HG03103 (cell line): ENCODE measurements around the gene ENO4.

Experiments used
- ATAC-seq: cut with Tn5 transposase; IDR thresholded peaks from one replicate; pipeline ENCODE4 v1.9.1; 2021; ENCODE audit warnings: low read depth; ENCODE audit not compliant: unreplicated experiment

Gene ENO4

GRCh38 chr10:116866066-116866465 lies 16.8 kb downstream of the ENO4 start:
- no peak for ATAC-seq

- ATAC-seq, result no peak
Measured at GRCh38 chr10:116866987-116867595, 17.8 kb downstream of the ENO4 start.

GRCh38 chr10:116868198-116868676 lies 18.9 kb downstream of the ENO4 start:
- ATAC-seq, result no peak

- ATAC-seq, result no peak
Measured at GRCh38 chr10:116868722-116869121, 19.4 kb downstream of the ENO4 start.

DNA sequence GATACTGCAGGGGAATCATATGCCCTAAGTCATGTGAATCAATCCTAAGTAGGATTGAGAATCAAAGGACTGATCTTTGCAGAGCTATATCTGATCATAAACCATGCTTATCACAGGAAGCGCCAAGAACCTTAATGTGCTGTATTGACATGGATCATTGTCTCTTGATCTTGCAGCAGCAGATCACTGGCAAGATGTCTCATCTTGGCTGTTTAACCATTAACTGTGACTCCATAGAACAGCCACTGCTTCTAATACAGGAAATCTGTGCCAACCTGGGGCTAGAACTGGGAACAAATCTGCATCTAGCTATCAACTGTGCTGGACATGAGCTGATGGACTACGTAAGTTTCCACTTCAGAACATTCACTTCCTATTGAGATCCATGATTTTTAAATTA lies 21.6 kb downstream of the ENO4 start:
- ATAC-seq, result no peak

GRCh38 chr10:116873134-116873533 lies 23.8 kb downstream of the ENO4 start:
- ATAC-seq, result no peak

DNA sequence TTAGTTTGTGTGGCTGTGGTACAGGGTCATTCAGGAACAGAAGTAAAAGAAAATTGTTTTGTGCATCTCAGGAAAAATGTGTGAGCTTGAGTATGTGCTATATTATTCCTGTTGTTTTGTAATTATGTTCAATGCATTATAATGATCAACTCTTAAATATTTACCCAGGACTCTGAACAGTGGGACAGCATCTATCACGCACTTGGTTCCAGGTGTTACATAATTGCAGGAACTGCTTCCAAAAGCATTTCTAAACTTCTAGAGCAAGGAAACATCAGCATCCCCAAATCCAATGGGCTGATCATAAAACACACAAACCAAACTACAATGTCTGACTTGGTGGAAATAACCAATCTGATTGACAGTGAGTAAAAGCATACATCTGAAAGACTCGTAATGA lies 26.6 kb downstream of the ENO4 start:
- no peak for ATAC-seq

DNA sequence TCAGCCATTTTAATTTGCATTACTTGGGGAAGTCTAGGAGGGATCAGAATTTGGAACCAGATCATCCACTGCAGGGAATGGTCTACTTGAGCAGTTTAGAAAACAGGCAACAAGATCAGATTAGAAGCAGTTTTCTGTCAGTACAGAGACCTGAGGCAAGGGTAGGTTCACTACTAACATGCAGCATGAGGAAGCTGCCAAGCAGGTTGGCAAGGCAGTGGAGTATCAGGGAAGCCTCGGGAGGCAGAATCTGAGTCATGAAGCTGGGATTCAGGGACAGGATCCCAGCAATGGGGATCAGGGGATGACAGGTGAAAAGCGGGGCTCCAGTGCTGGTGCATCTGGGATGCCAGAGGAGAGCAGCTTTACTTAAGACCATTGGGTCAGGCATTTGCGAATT lies 28.1 kb downstream of the ENO4 start:
- no peak for ATAC-seq

DNA sequence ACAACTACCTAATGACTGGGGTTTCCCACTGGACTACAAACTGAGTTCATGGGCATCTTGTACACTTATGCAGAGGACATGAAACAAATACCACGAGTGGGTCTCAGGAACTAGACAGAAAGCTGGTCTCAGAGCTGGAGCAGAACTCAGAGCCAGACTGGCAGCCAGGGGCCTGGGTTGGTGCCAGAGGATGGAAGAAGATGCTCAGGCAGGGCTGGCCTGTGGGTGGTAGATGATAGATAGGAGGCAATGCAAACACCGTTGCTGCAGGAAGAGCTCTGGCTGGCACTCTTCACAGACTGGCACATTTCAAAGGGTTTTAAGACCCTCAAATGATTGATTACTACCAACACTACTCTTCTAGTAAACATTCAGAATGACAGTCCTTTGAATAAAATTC lies 28.8 kb downstream of the ENO4 start:
- ATAC-seq, result no peak

GRCh38 chr10:116879817-116880216 lies 30.5 kb downstream of the ENO4 start:
- ATAC-seq, result no peak

DNA sequence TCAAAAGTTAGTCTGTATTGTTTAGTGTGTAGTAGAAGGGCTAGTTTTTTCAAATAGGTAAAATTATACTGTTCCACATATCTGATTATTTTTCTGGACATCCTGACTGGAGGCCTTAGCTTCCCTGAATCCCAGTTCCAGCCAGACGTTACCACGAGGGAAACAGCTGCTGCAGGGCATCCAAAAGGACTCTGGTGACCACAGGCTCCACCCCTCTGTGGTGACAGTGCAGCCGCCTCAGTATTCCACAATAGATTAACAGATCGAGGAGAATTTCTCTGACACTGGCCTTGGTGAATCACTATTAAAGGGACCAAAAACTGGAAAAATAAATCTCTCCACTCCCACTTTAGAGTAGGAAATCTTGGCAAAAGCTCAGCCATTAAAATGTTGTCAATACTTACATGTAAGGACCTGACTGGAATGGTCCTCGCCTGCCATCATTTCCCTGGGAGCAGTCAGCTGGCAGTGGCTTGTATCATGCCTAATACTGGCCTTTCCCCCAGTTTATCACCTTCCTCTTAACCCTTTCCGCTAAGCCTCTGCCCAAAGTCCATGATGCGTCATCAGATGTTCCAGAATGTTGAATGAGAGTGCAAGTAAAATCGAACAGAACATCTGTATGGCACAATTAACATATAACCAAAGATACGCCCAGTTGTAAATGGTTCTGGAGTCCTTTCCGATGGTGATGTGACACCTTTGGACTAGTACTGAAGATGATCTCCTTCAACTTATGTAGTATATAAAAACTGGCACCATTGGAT lies 31.6 kb downstream of the ENO4 start:
- ATAC-seq, result no peak

GRCh38 chr10:116882639-116883038 lies 33.3 kb downstream of the ENO4 start:
- ATAC-seq, result no peak

GRCh38 chr10:116886772-116887171 lies 37.5 kb downstream of the ENO4 start:
- ATAC-seq, result no peak

GRCh38 chr10:116888380-116889055 lies 39.2 kb downstream of the ENO4 start:
- ATAC-seq, result no peak

DNA sequence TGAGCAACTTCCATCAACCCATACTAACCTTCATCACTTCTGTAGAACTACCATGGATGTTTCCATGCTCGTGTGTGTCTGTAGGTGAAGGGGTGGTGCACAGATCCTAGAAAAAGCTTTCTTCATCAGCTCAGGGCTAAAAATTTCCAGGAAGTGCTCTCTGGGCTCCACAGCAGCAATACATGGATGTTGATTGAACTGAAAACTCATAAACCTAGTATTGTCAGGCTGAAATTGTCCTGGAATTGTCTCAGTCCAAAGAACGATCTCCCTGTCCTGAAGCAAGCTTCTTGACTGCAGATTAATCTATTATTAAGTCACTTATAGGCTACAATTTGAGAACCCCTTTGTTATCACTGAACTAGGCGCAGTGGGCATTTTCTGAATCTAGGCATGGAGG lies 39.8 kb downstream of the ENO4 start:
- ATAC-seq, result no peak

DNA sequence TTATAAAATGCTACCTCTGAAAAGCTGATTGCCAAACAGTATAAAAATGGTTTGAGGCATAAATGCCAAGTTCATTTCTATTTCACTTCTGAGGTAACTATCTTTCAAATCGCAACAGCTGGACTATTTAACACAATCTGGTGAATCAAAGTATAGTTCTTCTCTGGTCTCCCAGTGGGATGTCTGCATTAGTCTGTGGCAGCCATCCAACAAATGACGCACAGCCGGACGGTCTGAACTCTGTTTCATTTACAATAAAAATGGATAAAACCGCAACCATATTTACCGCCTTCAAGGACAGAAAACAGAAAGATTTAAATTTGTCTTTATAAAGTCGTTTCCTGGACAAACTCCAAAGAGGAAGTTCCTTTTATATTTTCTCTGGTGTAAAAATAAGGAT lies 41.9 kb downstream of the ENO4 start:
- no peak for ATAC-seq

DNA sequence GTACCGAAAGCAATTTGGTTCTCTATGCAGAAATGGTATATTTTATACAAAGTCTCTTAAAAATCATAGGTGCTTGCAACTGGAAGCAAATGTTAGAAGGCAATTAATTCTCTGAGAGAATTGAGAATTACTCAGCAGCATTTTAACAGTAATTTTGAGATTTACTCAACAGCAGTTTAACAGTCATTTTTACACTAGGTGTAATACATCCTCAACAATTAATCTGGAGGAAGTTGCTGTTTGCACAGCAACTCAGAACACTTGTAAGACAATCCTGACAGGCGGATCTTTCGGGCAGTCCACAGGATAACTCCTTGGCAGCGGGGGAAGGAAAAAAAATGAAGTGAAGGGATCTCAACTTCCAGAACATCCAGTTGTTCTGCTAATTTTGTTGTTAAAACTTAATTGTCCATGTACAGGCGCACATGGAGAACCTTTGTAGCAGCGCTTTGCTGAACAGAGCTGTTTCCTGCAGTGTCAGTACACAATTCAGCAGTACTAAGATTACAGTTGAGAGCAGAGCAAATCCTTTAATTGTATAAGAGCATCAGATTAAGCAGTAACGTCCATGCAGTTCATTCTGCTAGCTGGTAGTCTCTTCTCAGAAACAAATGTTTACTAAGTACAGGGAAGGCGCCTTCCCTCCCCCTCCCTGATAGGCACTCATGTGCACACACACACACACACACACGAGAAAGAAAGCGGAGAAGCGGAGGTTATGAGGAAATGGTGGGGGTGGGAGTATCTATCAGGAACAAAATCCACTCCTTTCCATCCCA lies 43.8 kb downstream of the ENO4 start:
- no peak for ATAC-seq

- ATAC-seq, result no peak
Measured at GRCh38 chr10:116893686-116894037, 44.4 kb downstream of the ENO4 start.

DNA sequence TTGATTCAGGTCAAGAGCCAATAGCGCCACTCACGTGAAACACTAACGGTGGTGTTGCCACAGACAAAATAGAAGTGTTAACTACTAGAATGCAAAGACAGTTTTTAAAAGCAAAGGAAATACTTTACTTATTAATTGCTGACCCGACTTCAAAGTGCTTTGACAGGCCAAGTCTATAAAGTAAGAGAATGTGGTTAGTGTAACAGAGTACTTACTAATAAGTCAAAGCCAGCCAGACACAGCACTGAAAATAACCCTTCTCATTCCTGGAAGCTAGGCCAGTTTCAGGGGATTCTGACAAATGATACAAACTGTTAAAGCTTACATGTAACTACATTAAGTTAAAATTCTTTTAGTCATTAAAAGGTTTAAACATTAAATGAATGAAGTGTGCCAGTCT lies 50.3 kb downstream of the ENO4 start:
- ATAC-seq, result no peak

DNA sequence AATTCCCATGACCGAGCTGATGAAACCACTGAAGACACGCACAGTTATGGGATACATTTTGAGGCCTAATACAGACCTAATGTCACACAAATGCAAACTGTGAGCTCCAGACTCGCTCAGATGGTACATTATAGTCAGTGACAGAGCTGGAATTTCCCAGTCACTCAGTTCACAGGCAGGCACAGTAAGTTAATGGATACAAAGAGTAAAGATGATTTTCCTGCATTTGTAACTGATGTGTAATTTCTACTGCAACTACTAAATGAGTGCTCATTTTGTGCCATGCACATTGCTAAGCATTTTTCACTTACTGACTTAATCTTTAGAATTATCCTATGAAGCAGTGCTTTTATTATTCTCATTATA lies 56.5 kb downstream of the ENO4 start:
- ATAC-seq, result no peak
